Adipocyte (in vitro differentiated cells): Measurements from ENCODE around the gene RIN3.

Experiments used
- DNase-seq: peaks from one replicate; pipeline ENCODE4 v3.0.0-alpha.2; 2015; ENCODE audit warnings: low read depth
- H3K27me3 ChIP-seq: replicated peaks from 2 replicates; pipeline ENCODE4 v1.7.0; 2013; ENCODE audit warnings: mild to moderate bottlenecking, low read length, moderate library complexity; ENCODE audit not compliant: control insufficient read depth, insufficient read depth
- H3K36me3 ChIP-seq: 2 replicates; pipeline ENCODE4 v1.7.0; 2013; ENCODE audit warnings: low read length, mild to moderate bottlenecking, moderate library complexity; ENCODE audit not compliant: control insufficient read depth, insufficient read depth, severe bottlenecking
- H3K4me1 ChIP-seq: 2 replicates; pipeline ENCODE4 v1.7.0; 2013; ENCODE audit warnings: mild to moderate bottlenecking, low read length, moderate library complexity; ENCODE audit not compliant: control insufficient read depth, insufficient read depth
- H3K4me3 ChIP-seq: 2 replicates; pipeline ENCODE4 v1.7.0; 2013; ENCODE audit warnings: mild to moderate bottlenecking, low read length, moderate library complexity
- H3K9ac ChIP-seq: 2 replicates; pipeline ENCODE4 v1.7.0; 2013; ENCODE audit warnings: mild to moderate bottlenecking, low read length, moderate library complexity
- H3K9me3 ChIP-seq: 2 replicates; pipeline ENCODE4 v1.7.0; 2013; ENCODE audit warnings: mild to moderate bottlenecking, low read length, moderate library complexity; ENCODE audit not compliant: control insufficient read depth

The RIN3 gene

DNA sequence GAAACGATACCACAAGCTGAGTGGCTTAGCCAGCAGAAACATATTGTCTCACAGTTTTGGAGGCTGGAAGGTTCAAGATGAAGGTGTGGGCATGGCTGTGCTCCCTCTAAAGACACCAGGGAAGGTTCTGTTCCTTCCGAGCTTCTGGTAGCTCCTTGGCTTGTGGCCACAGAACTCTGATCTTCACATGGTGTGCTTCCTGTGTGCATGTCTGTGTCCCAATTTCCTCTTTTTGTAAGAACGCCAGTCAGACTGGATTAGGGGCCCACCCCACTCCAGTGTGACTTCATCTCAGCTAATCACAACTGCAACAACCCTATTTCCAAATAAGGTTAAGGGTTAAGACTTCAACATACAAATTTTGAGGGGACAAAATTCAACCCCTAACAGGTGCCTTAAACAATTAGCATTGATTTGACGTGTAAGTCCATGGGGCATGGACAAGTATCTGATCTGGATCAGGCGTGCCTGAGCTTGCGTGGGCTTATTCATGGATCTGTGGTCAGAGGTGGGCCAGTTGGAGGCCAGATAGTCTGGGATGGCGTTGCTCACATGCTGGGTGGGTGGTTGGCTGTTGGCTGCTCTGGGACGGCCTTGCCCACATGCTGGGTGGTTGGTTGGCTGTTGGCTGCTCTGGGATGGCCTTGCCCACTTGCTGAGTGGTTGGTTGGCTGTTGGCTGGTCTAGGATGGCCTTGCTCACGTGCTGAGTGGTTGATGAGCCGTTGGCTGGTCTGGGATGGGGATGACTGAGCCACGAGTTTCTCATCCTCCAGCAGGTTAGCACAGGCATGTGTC lies 146.4 kb downstream of the RIN3 start:
- Histone ChIP-seq H3K4me3 (no peak overlapping the region), H3K36me3 (peaks cover 4% of the 10 kb centered on the region), H3K4me1 (peaks cover 18% of the 10 kb centered on the region), H3K27me3 (no peaks in the 10 kb centered on the region), H3K9me3 (no peaks in the 10 kb centered on the region), H3K9ac (peak overlapping the region; percentile 28)
- no peak for DNase-seq

DNA sequence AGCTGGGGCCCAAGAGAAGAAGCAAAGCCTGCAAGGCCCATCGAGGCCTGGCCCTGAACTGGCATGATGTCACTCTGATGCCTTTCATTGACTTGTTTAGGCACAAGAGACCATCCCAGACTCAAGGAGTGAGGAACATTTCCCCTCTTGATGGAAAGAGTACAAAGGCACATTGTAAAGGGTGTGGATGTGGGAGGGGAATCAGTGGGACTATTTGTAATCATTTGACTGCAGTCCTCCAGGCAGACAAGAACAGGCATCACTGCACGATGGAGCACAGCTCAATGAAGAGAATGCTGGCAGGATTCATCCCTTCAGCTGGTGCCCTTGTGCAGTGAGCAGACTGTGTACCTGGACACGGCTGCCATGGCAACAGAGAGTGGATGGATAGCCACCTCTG lies 147.0 kb downstream of the RIN3 start:
- DNase-seq, result no peak
- no peak overlapping the region for H3K9ac ChIP-seq

DNA sequence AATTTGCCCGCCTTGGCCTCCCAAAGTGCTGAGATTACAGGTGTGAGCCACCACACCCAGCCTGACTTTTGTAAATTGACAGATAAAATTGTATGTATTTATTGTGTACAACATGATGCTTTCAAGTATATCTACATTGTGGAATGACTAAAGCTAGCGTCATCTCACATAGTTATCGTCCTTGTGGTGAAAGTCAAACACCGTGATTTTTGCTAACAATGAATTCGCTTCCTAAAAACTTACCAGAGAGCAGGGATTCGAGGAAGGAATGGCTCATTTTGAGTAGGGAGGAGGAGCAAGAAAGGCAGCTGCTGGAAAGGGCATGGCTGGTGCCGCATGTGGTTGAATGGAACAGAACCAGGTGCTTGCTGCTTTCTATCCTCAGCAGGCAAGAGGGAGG lies 149.5 kb downstream of the RIN3 start:
- DNase-seq, result no peak
- Histone ChIP-seq H3K4me3 (no peak overlapping the region), H3K4me1 (peaks cover 18% of the 10 kb centered on the region), H3K9ac (no peak overlapping the region), H3K27me3 (no peaks in the 10 kb centered on the region), H3K36me3 (peaks cover 7% of the 10 kb centered on the region), H3K9me3 (no peaks in the 10 kb centered on the region)

More for the DNA sequence above, 147.0 kb downstream of the RIN3 start:
- Histone ChIP-seq H3K4me3 (no peak overlapping the region), H3K9me3 (no peaks in the 10 kb centered on the region), H3K27me3 (no peaks in the 10 kb centered on the region), H3K36me3 (peaks cover 4% of the 10 kb centered on the region), H3K4me1 (peaks cover 18% of the 10 kb centered on the region)

- no peak for DNase-seq
- no peaks in the 10 kb centered on the region for H3K9me3 ChIP-seq
- no peak overlapping the region for H3K4me3 ChIP-seq
- peaks cover 7% of the 10 kb centered on the region for H3K36me3 ChIP-seq
- H3K9ac ChIP-seq, result no peak overlapping the region
- H3K4me1 ChIP-seq, result peaks cover 8% of the 10 kb centered on the region
- H3K27me3 ChIP-seq, result no peaks in the 10 kb centered on the region
These were observed 152.1 kb downstream of the RIN3 start for GRCh38 chr14:92665661-92666110.

DNA sequence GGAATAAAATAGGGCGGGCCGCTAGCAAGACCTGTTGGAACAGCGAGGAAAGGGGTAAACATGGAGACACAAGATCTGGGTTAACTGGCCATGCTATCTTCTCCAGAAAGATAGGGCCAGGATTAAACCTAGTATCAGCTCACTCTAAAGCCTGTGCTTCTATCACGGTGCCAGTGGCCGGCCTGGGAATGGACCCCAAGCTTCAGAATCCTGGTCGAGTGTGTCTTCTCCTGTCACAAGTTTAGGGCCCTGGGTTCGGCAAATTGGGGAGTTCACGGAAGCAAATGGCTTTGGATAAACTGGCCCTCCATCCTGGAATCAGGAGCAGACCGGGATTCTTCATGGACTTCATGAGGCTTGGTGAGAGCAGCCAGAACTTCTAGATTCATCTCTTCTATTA lies 152.7 kb downstream of the RIN3 start:
- H3K4me1 ChIP-seq, result peaks cover 12% of the 10 kb centered on the region
- H3K9me3 ChIP-seq, result no peaks in the 10 kb centered on the region
- H3K36me3 ChIP-seq, result peaks cover 7% of the 10 kb centered on the region
- no peak overlapping the region for H3K4me3 ChIP-seq
- no peaks in the 10 kb centered on the region for H3K27me3 ChIP-seq
- DNase-seq, result no peak
- H3K9ac ChIP-seq, result no peak overlapping the region

GRCh38 chr14:92668276-92668973 lies 154.8 kb downstream of the RIN3 start:
- Histone ChIP-seq H3K9me3 (no peaks in the 10 kb centered on the region), H3K4me1 (peaks cover 12% of the 10 kb centered on the region), H3K4me3 (no peak overlapping the region), H3K9ac (no peak overlapping the region), H3K36me3 (peaks cover 7% of the 10 kb centered on the region), H3K27me3 (no peaks in the 10 kb centered on the region)
- no peak for DNase-seq

DNA sequence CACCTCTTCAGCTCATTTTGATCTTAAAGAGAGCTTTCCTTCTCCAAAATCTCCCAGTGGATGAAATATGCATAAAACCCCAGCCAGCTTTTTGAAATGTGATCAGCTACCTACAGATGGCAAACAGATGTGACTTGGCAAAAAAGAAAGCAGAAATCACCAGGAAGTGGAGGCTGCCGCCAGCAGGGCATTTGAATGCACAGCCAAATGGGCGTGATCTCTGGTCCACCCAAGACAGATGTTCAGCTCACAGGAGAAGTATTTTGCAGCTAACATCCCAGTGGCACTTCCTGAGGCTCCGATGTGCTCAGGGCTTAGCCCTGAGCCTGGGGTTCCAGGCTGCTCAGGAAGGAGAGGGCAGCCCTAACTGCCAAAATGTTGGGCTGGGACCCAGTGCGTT lies 156.6 kb downstream of the RIN3 start:
- peak; percentile 88 for DNase-seq
- Histone ChIP-seq H3K27me3 (no peaks in the 10 kb centered on the region), H3K4me3 (no peak overlapping the region), H3K9ac (peak overlapping the region; percentile 32), H3K4me1 (peaks cover 12% of the 10 kb centered on the region), H3K36me3 (peaks cover 7% of the 10 kb centered on the region), H3K9me3 (no peaks in the 10 kb centered on the region)

DNA sequence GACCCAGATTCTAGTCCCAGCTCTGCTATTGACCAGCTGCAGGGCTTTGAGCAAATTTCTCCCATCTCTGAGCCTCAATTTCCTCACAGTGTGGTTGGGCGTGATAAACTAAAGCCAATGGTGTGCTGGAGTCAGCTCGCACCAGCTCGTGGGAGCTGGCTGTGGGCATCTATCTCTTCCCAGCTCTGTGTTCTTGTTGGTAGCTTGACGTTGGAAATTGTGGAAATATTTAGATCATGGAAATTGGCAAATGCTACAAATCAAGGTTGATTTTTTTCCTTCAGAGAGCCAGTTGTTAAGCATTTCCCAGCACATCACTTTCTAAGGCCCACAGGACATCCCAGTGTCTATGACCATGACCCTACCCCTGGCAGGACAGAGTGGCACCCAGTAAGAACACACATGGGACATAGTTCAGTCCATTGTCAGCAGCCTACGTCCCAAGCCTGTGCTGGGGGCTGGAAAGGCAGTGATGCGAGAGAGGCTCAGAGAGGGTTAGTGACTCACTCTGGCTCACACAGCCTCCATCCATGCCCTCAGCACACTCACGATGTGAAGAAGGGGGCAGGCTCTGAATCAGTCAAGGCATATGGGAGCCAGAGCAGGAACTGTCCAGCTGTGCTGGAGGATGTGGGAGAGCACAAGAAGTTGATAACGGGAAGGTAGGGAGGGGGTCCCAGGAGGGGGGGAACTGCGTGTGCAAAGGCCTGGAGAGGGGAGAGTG lies 157.2 kb downstream of the RIN3 start:
- peak overlapping the region; percentile 32 for H3K9ac ChIP-seq
- H3K4me1 ChIP-seq, result peaks cover 12% of the 10 kb centered on the region
- H3K27me3 ChIP-seq, result no peaks in the 10 kb centered on the region
- no peaks in the 10 kb centered on the region for H3K9me3 ChIP-seq
- no peak overlapping the region for H3K4me3 ChIP-seq
- H3K36me3 ChIP-seq, result peaks cover 7% of the 10 kb centered on the region
- DNase-seq, result peak; percentile 2

GRCh38 chr14:92673601-92674150 lies 160.1 kb downstream of the RIN3 start:
- no peak overlapping the region for H3K4me3 ChIP-seq
- H3K27me3 ChIP-seq, result no peaks in the 10 kb centered on the region
- peaks cover 12% of the 10 kb centered on the region for H3K4me1 ChIP-seq
- no peak overlapping the region for H3K9ac ChIP-seq
- no peaks in the 10 kb centered on the region for H3K9me3 ChIP-seq
- DNase-seq, result no peak
- H3K36me3 ChIP-seq, result peaks cover 21% of the 10 kb centered on the region

DNA sequence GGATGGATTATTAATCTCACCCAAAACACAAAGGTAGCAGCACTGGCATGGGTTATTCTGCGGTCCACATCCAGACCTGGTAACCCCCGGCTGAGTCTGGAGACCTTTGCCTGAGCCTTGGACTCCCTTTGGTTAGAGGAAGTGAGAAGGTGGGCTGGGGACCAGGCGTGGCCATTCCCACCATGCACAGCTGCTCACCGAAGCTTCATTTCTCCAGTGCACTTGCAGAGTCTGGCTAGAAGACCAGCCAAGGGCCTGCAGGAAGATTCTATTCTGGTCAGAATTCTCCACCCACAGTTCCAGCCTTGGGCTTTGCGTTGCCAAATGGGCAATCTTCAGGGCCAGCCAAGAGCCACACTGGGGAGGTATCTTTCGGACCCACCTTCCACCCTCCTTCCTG lies 161.8 kb downstream of the RIN3 start:
- no peaks in the 10 kb centered on the region for H3K9me3 ChIP-seq
- peaks cover 7% of the 10 kb centered on the region for H3K4me1 ChIP-seq
- no peak for DNase-seq

DNA sequence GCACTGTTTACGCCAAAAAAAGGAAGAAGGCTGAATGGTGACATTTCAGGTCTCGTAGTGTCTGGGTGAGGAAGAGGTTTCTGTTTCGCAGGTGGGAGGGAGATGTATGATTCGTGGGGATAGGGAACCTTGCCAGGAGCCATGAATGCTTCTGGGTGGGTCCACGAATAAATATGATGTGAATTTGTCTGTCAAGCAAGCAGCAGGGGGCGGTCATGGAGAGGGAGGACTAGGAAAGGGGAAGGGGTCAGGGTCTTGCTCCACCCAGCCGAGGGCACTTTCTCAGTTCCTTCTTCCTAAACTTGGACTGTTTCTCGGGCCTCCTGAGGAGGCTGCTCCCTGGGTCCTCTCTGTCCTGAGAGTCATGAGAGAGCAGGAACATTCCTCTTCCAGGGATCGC lies 162.4 kb downstream of the RIN3 start:
- Histone ChIP-seq H3K4me1 (peaks cover 1% of the 10 kb centered on the region), H3K36me3 (peaks cover 23% of the 10 kb centered on the region), H3K9me3 (no peaks in the 10 kb centered on the region), H3K9ac (no peak overlapping the region), H3K4me3 (no peak overlapping the region), H3K27me3 (no peaks in the 10 kb centered on the region)
- DNase-seq, result no peak

More for the DNA sequence above, 161.8 kb downstream of the RIN3 start:
- Histone ChIP-seq H3K36me3 (peaks cover 23% of the 10 kb centered on the region), H3K9ac (no peak overlapping the region), H3K4me3 (no peak overlapping the region), H3K27me3 (no peaks in the 10 kb centered on the region)
